ENCODE data around the gene RABL2A.
"Not testable (repeated sequence)": the region's sequence is repeated elsewhere in the genome, so short reads cannot be mapped to it uniquely, and the experiment has no call there.

DNA sequence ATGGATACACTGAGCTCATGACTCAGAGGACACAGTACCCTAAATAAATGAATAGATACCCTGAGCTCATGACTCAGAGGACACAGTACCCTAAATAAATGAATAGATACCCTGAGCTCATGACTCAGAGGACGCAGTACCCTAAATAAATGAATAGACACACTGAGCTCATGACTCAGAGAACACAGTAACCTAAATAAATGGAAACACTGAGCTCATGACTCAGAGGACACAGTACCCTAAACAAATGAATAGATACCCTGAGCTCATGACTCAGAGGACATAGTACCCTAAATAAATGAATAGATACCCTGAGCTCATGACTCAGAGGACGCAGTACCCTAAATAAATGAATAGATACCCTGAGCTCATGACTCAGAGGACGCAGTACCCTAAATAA lies 25.5 kb downstream of the RABL2A start:
- TF ChIP-seq, protein P1, sequence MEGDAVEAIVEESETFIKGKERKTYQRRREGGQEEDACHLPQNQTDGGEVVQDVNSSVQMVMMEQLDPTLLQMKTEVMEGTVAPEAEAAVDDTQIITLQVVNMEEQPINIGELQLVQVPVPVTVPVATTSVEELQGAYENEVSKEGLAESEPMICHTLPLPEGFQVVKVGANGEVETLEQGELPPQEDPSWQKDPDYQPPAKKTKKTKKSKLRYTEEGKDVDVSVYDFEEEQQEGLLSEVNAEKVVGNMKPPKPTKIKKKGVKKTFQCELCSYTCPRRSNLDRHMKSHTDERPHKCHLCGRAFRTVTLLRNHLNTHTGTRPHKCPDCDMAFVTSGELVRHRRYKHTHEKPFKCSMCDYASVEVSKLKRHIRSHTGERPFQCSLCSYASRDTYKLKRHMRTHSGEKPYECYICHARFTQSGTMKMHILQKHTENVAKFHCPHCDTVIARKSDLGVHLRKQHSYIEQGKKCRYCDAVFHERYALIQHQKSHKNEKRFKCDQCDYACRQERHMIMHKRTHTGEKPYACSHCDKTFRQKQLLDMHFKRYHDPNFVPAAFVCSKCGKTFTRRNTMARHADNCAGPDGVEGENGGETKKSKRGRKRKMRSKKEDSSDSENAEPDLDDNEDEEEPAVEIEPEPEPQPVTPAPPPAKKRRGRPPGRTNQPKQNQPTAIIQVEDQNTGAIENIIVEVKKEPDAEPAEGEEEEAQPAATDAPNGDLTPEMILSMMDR (IDR thresholded peaks at IDR 0.05): not testable (repeated sequence)
- not testable (repeated sequence) for TF ChIP-seq POLR2A (IDR thresholded peaks at IDR 0.05)

Data from heart left ventricle (tissue), 13 donors.